HG03280 (cell line): ENCODE results near the gene CERT1.

Experiments used
- ATAC-seq: cut with Tn5 transposase; IDR thresholded peaks from one replicate; pipeline ENCODE4 v1.9.1; 2021; ENCODE audit warnings: mild to moderate bottlenecking, moderate library complexity; ENCODE audit not compliant: unreplicated experiment

The CERT1 gene

GRCh38 chr5:75475364-75475763, 36.1 kb downstream of the CERT1 start:
- no peak for ATAC-seq

- no peak for ATAC-seq
These were observed 38.0 kb downstream of the CERT1 start for GRCh38 chr5:75473463-75473862.

GRCh38 chr5:75472973-75473372, 38.5 kb downstream of the CERT1 start:
- no peak for ATAC-seq

DNA sequence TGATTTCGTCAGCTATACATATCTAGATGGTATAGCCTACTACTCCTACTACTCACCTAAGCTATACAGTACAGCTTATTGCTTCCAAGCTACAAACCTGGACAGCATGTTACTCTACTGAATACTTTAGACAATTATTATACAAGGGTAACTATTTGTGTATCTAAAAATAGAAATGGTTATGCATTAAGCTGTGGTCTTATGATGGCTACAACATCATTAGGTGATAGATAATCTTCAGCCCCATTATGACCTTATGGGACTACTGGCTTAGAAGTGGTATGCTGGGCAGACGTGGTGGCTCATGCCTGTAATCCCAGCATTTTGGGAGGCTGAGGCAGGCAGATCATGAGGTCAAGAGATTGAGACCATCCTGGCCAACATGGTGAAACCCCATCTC, 40.2 kb downstream of the CERT1 start:
- ATAC-seq = no peak

DNA sequence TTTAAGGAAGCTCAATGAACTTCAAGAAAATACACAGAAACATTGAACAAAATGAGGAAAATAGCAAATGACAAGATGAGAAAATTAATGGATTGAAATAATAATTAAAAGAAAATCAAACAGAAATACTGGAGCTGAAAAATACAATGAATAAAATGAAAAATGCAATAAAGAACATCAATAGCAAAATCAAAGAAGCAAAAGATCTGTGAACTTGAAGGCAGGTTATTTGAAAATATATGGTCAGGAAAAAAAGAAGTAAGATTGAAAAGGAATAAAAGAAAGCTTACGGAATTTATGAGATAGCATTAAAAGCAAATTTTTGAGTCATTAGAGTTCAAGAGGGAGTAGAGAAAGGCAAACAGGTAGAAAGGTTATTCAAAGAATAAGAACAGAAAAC, 42.4 kb downstream of the CERT1 start:
- no peak for ATAC-seq

DNA sequence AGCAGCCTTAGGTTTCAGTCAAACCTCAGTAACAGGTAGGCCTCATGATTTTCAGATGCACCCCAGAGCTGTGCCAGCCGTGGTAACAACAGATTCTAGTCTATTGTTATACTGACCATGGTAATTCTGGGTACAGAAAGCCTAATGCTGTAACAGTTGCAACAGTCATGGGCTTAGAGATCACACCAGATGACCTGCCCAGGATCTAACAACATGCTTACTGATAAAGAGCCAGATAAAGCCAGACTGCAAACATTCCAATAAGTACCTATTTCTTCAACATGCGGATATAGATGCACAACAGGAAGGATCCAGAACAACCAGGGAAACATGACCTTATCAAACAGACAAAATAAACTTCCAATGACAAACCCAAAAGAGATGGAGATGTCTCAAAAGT, 42.8 kb downstream of the CERT1 start:
- ATAC-seq = no peak

DNA sequence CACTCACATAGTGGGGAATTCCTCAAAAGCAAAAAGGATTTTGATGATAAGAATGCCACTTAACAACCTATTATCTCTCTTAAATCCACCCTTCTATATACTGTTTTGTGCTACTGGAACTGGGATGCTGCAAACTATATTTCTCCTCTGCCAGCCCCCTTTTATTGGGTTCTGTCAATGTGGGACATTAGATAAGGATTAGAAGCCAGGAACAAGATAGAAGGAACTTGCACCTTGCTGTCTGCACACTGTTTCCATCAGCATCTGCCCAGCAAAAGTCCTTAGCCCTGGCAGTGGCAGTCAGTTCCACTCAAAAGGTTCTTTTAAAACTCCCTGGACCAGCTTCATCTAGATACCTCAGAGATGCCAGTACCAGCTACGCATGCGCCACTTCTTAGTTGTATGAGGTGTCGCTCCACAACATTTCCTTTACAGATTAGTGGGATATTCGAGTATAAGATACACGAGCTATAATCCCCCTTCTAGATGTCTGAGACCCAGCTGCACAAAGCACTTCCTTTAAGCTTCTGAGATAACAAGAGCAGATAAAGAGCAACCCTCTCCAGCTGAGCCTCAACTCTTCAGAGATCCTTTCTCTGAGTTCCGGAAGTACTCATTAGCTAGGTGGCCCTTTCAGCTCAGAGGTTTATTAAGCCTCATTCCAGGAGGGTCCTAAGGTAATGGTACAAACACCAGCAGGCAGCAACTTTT, 45.3 kb downstream of the CERT1 start:
- ATAC-seq = no peak

DNA sequence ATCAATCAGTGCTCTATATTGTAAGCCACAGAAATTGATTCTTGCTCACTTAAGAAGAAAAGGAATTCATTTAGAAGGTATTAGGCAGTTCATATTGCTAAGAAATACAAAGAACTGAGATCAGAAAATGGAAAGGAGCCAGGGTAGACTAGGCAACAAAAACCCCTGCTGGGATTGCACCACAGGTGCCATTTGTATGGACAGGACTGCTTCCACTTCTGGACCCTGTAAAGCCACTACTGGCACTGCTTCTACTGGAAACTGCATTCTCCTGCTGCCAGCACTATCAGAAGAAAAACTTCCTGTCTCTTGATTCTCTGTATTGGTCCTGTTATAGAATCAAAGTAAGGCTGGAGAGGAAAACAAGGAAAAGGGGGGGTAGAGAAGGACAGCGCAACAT, 45.9 kb downstream of the CERT1 start:
- ATAC-seq = no peak

- ATAC-seq = no peak
These were observed 47.7 kb downstream of the CERT1 start for GRCh38 chr5:75463726-75464125.

- ATAC-seq = no peak
These were observed 49.8 kb downstream of the CERT1 start for GRCh38 chr5:75461679-75462078.

GRCh38 chr5:75460942-75461610, 50.4 kb downstream of the CERT1 start:
- no peak for ATAC-seq

GRCh38 chr5:75460532-75460931, 50.9 kb downstream of the CERT1 start:
- ATAC-seq = no peak

DNA sequence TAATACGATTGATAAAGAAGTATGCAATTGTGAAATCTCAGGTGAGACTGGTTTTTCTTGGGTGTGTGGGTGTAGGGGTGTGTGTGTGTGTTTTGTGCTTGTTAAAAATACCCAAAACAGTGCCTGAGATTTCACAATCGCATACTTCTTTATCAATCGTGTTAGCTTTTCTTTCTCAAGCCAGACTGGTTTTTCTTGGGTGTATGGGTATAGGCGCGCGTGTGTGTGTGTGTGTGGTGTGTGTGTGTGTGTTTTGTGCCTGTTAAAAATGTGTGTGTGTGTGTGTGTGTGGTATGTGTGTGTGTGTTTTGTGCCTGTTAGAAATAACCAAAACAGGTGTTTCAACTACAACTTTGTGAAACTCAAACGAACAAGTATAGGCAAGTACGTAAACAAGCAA, 53.7 kb downstream of the CERT1 start:
- no peak for ATAC-seq

DNA sequence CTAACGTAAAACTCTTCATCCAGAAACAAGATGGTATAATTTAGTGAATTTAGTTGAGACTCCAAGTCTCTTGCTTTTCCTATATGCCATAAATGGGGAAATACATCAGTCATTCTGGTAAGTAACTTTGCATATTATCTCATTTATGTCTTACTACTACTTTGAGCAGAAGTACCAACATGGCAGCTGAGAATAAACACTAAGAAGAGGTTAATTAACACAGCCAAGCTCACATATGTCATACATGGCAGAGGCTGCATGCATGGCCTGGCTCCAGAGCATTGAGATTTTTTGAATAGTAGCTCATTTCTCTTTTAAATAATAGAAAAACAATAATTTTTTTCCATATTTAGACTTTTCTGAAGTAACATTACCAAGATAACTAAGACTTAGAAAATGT, 54.3 kb downstream of the CERT1 start:
- no peak for ATAC-seq

DNA sequence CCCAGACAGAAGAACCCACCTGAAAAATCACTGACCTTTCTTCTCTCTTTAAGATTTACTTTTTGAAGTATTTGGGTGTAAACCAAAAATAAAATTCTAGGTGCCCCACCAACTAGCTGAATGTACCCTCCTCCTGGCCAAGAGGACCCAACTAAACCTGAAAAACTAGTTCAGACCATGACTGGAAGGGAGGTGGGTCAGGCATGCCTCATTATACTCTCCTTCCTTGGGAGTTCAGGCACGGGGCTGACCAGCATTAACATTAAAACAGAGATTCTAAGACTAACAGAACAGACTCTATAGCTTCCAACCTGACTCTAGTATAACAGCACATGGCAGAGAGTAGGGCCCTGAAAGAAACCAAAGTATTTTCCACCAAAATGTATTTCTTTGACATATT, 61.4 kb downstream of the CERT1 start:
- no peak for ATAC-seq

DNA sequence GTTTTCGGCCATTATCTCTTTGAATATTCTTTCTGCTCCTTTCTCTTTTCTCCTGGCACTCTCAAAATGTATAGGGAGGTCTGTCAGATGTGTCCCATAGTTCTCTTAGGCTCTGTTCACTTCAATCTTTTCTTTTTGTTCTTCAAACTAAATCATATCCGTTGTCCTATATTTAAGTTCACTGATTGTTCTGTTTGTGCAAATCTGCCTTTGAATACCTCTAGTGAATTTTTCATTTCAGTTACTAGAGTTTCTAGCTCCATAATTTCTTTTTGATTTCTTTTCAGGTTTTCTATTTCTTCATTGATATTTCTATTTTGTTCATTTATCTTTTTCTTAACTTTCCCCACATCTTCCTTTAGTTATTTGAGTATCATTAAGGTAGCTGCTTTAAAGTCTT, 65.4 kb downstream of the CERT1 start:
- no peak for ATAC-seq

DNA sequence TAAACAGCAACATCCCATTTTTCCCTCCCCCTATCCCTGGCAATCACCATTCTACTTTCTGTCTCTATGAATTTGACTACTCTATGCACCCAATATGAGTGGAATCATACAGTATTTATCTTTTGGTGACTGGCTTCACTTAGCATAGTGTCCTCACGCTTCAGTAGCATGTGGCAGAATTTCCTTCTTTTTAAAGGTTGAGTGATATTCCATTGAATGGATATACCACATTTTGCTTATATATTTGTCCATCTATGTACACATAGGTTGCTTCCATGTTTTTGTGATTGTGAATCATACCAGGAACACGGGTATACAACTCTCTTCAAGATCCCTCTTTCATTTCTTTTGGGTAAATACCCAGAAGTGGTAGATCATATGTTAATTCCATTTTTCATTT, 69.9 kb downstream of the CERT1 start:
- ATAC-seq = no peak

DNA sequence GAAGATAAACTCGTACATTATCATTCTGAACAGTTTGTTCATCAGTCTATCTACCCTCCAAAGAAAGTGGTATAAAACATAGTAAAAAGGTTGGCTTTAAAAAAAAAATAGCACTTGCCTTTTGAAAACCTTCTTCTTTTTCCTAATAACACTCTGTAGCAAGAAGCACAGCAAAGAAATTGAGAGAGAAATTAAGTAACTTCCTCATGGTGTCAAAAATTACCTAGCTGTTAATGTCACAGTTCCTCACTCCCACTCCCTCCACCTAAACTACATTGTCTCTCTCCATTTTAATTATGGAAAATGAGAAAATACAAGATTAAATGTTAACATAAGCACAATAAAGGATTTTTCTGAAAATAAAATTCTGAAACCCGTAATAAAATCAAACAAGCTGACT, 72.2 kb downstream of the CERT1 start:
- no peak for ATAC-seq

DNA sequence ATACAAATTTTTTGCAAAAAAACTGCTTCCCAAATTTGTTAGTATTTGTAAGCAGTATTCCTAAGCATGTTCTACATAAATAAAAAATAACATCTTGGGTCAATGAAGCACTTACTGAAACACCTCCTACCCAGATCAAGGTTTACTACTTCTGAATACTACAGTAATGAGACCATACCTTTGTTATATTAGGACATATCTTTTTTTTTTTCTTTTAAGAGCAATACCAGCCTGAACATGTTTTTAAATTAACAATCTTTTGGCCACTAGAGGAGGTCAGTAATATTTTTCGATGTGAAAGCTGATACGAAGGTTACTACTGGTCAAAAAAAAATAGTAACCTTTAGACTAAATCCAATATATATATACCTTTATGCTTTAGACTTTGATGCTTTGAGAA, 72.7 kb downstream of the CERT1 start:
- ATAC-seq = no peak

GRCh38 chr5:75435096-75435495, 76.3 kb downstream of the CERT1 start:
- ATAC-seq = no peak

DNA sequence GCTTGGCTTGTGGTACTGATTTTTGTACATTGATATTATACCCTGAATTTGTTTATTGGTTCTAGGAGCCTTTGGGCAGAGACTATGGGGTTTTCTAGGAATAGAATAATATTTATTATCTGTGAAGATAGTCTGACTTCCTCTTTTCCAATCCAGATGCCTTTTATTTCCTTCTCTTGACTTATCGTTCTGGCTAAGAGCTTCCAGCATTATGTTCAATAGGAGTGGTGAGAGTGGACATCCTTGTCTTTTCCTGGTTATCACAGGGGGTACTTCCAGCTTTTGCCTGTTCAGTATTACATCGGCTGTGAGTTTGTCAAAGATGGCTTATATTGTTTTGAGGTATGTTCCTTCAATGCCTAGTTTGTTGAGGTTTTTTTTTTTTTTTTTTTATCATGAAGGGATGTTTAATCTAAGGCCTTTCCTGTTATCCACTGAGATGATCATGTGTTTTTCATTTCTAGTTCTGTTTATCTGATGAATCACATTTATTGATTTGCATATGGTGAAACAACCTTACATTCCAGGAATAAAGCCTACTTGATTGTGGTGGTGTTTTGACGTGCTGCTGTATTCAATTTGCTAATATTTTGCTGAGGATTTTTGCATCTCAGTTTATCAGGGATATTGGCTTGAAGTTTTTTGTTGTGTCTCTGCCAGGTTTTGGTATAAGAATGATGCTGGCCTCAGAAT, 77.5 kb downstream of the CERT1 start:
- no peak for ATAC-seq

- ATAC-seq = no peak
These were observed 97.2 kb downstream of the CERT1 start for GRCh38 chr5:75414241-75414640.
